Measurements from ENCODE around the gene ARL4D.
"Not testable (repeated sequence)": the region's sequence is repeated elsewhere in the genome, so short reads cannot be mapped to it uniquely, and the experiment has no call there.

Gene ARL4D

DNA sequence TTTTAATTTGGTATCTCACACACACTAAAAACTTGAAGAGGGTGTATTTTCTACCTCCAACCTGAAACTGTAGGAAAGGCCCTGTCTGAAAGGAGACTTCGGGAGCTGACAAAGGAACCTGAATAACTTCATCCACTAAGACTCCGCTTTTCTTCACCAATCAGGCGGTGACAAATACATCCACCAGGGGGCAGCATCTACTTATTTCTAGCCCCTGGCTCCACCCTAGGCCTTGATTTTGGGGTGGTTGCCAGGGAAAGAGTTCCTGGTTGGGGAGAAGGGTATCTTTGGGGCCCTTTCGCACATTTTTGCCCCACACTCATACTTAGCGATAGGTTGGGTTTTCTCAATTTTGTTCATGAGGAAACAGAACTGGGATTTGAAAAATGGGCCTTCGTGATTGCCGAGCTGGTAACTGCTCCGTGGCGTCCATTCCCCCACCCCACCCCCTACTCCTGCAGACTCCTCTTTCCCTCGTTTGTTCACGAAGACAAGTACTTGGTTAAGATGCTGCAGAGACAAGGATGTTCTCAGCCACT is 4.8 kb upstream of the ARL4D start:
- no peak overlapping the region for H3K4me3 ChIP-seq (ENCODE audit: low read depth, low read length)

DNA sequence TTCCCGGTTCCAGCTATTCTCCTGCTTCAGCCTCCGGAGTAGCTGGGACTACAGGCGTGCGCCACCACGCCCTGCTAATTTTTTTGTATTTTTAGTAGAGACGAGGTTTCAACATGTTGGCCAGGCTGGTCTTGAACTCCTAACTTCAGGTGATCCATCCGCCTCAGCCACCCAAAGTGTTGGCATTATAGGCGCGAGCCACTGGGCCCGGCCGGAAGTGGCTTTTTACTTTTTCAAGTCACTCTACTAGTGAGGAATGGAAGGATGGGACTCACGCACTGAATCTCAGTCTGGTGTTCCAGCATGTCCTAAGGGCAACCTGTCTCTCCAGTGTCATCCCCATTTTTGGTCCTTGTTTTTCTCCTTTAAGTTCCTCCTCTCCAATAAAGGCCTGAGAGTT is 4.1 kb upstream of the ARL4D start:
- H3K4me3 ChIP-seq (ENCODE audit: low read depth, low read length): not testable (repeated sequence)

DNA sequence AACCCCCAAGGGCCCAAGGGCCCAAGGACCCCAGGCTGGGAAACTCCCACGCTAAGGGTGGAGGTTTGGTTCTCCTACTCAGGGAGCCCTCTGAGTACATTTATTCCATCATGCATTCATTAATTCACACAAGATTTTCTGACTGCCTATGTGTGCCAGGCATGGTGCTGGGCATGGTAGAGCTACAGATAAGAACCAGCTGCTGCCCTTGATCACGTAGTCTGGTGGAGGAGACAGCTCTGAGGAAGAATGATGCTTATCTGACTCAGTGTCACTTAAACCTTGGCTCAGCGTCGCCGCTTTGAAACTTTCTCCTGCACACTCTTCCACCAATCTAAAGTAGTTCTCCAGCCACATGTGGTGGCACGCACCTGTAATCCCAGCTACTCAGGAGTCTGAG is 3.6 kb upstream of the ARL4D start:
- no peak overlapping the region for H3K4me3 ChIP-seq (ENCODE audit: low read depth, low read length)

DNA sequence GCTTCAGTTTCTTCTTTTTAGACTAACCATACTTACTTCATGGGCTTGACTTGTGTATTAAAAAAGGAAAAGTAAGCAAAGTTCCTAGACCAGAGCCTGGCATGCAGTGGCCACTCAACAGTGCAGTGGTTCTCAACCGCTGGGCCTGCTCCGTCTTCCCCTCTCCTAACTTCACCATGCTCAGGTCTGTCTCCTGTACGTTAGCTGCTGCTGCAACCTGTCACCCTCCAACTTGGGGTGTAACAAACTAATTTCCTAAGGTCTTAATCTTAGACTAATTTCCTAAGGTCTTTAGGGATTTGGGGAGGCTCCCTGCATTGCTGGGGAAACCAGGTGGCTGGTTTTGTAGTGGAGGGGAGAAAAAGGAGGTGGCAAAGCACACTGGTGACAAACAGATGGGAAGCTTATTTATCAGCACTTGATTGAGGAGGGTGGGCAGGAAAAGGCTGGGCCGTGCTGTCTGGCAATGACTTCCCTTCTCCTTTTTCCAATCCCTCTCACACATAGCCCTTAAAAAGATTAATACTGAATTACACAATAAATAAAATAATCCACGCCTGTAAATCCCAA is 2.2 kb upstream of the ARL4D start:
- no peak overlapping the region for H3K4me3 ChIP-seq (ENCODE audit: low read depth, low read length)

DNA sequence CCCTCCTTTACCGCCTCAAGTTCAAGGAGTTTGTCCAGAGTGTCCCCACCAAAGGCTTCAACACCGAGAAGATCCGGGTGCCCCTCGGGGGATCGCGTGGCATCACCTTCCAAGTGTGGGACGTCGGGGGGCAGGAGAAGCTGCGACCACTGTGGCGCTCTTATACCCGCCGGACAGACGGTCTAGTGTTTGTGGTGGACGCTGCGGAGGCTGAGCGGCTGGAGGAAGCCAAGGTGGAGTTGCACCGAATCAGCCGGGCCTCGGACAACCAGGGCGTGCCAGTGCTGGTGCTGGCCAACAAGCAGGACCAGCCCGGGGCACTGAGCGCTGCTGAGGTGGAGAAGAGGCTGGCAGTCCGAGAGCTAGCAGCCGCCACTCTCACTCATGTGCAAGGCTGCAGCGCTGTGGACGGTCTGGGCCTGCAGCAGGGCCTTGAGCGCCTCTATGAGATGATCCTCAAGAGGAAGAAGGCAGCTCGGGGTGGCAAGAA is 1.1 kb downstream of the ARL4D start:
- H3K4me3 ChIP-seq (ENCODE audit: low read depth, low read length): no peak overlapping the region

DNA sequence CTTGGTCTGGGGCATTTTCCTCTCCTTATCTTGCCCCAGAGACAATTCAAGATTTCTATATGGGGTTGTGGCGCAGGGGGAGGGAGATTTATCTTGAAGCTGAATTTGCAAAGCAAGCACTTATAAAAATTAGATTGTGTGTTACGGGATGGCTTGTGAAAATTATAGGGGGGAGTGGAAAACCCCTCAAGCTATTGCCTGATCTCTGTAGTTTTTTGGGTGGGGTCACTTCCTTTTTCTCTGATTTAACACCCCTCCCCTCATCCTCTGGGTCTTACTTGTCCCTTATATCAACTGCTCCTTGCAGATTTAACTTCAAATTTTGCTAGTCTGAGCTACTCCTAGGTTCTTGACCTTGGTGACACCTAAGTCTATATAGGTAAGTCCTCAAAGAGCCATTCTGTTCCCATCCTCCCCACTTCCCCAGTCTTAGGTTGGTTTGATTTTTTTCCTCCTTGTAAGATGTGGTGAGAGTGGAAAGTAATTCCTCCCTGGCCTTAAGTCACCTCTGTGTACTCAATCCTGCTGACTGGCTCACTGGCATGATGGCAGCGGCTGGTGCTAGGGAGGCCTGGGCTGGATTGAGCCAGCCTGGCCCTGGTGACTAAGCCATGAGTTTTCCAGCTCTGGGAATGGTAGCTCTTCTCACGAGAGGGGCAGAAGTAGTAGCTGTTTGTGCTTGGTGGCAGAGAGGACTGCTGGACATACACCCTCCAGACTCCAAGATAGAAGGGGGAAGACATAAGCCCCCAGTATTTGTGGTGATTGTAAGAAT is 2.3 kb downstream of the ARL4D start:
- no peak overlapping the region for H3K4me3 ChIP-seq (ENCODE audit: low read depth, low read length)

DNA sequence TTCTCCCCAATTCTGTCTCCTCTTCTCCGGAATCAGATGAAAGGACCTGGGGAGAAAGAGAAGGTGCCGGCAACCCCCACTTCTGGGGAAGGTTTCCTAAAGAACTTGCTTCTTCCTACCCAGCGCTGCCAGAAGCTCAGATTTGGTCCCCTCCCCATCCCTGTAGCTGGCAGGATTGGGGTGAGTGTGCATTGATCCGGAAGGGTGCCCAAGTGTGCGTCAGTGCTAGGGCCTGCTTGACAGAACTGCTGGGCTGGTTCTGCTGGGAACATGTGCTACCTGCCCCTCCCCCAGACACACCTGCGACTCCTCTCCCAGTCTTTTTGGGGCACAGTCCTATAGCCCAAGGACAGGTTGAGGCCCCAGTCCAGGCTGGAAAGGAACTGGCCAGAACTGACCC is 3.3 kb downstream of the ARL4D start:
- no peak overlapping the region for H3K4me3 ChIP-seq (ENCODE audit: low read depth, low read length)

DNA sequence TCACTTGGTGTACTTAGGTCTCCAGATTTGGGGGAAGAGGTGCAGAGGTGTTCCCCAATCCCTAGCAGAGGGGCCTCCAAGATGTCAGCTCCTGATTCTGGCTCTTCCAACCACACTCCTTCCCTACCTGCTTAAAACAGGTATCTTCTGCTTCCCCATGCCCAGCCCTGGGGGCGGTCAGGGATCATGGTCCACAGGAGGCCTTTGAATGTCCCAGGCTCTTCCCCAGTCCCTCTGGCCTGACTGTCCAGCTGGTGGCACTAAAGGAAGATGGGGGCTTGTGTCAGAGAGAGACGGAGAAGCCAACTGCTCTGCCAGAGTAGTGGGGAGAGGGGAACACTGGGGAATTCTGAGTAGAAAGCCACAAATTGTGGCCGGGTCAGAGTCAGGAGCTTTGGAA is 3.8 kb downstream of the ARL4D start:
- H3K4me3 ChIP-seq (ENCODE audit: low read depth, low read length): no peak overlapping the region

DNA sequence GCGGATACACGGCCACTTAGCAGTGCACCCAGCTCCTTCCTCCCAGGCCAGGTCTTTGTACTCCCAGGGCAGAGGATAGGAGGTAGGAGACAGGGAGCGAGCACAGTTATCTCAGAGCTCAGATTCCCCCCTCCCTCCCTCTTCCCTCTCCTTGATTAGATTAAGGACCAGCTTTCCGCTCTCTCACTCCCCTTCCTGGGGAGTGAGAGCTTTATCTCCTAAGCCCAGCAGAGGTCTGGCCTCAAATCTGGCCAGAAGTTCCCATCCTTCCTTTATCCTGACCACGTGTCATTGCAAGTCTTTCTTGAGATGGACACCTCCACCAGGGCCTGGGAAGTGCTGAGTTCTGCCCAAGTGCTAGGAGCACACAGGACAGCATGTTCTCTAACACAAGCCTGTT is 5.1 kb downstream of the ARL4D start:
- no peak overlapping the region for H3K4me3 ChIP-seq (ENCODE audit: low read depth, low read length)

DNA sequence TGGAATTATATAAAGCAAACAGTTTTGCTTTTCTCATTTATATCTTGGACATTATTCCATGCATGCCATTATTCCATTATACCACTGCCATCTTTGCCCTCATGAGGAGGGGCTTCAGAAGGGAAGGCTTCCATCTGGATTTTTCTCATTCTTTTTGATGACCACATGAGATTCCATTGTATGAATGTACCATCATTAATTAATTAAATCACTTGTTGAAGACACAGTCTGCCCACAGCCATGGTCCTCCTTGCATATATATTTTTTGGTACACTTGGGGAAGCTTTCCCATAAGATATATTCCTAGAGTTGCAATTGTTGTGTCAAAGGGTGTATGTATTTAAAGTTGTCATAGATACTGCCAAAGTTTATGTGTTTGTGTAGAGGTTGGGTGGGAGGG is 7.1 kb downstream of the ARL4D start:
- no peak overlapping the region for H3K4me3 ChIP-seq (ENCODE audit: low read depth, low read length)

DNA sequence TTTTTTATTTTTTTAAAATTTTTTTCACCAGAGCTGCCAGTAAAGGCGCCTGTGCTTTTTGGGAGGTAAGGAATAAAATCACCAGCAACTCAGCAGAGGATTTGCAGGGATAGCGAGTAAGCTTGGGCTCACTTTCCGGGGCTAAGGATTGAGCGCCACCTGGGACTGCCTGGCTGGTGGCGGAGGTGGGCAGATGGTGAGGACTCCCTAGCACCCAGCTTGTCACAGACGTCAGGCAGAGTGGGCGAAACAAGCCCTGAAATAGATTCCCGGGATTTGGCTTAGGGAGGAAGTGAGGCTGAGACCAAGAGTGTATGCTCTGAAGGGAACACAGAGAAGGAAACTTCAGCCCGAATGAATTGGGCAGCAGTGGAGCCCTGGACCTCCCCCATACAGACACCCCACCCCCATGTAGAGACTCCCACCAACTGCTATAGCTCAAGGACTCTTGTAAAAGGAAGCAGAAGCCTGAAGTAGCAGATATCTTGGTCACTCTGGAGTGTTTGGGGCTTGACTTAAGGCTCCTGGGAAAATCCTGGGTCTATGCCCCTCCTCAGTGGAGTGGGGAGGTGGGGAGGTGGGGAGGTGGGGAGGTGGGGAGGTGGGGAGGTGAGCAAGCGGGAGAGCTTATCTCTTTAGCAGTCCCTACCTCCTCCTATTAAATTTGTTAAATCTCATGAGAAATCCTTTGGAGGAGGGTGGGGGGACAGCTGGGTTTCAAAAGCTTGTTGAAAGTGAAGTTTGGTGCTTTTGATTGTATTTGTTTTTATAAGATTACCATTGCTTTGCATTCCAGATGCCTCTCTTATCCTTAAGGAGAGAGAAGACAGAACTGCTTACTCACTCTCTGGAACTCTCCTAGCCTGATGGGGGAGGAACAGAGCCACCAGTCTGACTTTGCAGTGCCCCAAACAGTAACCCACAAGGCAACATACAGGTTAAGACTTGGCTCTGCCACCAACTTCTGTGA is 8.2 kb downstream of the ARL4D start:
- no peak overlapping the region for H3K4me3 ChIP-seq (ENCODE audit: low read depth, low read length)

DNA sequence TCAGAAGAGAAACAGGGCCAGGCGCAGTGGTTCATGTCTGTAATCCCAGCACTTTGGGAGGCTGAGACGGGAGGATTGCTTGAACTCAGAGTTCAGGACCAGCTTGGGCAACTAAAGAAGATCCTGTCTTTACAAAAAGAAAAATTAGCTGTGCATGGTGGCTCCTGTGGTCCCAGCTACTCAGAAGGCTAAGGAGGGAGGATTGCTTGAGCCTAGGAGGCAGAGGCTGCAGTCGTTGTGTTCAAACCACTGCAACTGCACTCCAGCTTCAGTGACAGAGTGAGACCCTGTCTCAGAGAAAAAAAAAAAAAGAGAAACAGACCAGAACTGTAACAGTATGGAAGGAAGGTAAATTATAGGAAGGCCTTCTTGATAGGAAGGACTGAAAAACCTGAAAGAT is 10.3 kb downstream of the ARL4D start:
- no peak overlapping the region for H3K4me3 ChIP-seq (ENCODE audit: low read depth, low read length)

DNA sequence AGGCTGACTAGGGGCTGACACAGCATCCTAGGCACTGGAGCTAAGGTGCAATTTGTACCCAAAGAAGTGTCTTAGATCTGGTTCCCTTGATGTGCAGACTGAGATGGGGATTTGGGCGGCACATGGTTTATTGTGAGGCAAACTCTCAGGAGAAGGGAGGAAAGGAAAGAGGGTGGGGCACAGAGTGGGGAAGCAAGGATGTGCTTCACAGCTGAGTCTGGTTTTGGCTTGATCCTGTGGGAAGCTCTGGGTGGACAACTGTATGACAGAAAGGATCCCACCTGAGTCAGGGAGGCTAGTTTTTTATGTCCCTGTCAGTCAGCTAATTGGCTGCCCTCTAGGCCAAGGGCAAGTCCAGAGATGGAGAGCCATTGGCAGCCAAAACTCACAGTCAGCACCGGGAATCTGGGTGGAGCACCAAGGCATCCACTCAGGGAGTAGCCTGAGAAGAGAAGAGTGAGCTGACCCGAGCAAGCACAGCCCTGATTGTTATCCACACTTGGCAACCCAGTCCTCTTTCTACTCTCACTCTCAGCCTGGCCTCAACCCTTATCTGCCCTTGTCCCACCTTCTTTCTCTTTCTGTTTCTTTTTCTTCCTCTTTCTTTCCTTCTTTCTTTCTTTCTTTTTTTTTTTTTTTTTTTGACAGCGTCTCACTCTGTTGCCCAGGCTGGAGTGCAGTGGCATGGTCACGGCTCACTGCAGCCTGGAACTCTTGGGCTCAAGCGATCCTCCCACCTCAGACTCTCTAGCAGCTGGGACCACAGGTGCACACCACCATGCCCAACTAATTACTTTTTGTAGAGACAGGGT is 12.0 kb downstream of the ARL4D start:
- H3K4me3 ChIP-seq (ENCODE audit: low read depth, low read length): no peak overlapping the region

DNA sequence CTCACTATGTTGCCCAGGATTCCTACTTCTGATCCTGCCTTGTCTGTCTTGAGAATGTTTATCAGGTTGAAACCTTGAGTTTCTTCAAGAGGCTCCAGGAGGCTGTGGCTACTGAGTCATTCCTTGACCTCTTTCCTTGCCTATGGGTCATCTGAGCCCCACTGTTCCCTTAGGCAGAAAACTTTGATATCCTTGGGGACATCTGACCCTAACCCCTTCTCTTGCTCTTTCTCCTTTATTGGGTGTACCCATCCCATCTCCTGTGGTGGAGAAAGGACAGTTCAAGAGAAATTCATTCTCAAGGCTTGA is 12.5 kb downstream of the ARL4D start:
- no peak overlapping the region for H3K4me3 ChIP-seq (ENCODE audit: low read depth, low read length)

DNA sequence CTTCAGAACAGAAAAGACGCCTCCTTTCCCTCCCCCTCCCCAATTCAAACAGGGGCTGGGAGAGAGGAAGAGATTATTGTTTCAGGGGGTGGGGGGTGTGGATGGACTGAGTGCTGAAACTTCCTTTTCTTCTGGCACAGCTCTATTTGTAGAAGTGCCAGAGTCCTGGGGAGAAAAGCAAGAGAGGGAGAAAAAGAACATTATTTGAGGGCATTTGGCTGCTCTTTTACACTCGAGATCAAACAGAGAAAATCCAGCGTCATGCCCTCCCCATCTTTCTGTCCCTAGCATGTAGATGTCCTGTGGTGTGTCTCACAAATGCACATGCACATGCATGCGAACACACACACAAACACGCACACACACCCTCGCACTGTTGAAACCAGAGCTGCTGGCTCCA is 13.0 kb downstream of the ARL4D start:
- no peak overlapping the region for H3K4me3 ChIP-seq (ENCODE audit: low read depth, low read length)

DNA sequence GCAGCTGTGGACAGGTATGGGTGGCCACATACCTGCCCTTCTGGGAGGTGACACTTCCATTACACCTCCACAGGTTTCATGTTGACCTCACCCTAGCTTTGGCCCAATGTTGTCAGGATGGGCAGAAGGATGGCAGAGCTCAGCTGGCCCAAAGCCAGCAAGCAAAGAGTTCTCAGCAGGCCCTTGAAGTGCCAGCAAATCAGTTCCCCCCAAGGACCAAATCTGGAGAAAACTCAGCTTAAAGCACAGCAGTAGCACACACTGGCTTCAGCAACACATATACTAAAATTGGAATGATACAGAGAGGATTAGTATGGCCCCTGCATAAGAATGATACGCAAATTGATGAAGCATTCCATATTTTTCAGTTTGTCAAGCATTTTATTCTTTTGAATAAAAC is 13.4 kb downstream of the ARL4D start:
- H3K4me3 ChIP-seq (ENCODE audit: low read depth, low read length): no peak overlapping the region

DNA sequence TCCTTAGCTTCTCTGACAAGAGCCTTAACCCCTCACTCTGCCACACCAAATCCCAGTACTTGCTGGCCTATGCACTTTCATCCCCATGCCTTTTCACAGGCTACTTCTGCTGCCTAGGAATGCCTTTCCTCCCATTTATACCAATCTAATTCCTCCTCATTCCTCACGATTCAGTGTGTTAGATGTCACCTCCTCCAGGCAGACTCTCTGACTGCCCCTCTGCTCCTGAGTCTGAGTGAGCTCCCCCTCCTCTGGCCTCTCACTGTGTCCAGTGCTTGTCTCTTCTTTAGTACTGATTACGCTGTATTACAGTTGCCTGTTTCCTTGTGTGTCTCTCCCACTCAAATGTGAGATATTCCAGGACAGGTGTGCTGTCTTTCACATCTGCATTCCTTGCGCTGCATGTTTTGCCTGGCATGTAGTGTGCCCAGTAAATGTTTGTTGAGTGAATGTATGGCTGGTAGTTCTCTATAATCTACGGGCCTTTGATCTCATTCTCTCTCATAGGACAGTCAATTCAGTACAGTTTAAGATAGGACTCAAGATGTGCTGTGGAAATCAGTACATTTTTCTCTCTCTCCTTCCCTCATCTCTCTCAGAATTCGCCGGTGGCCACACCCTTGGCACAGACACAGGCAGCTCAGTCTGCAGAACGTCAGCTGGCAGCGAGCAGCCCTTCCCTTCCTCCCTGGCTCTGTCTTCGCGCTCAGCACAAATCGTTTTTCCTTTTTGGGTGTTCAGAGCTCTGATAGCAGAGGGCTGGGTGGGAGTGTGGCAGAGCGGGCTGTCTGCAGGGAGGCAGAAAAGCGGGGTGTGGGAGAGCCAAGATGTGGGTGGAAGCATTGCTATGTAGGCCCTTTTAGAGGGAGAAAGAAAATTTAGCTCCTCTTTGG is 18.5 kb downstream of the ARL4D start:
- H3K4me3 ChIP-seq (ENCODE audit: low read depth, low read length): no peak overlapping the region

DNA sequence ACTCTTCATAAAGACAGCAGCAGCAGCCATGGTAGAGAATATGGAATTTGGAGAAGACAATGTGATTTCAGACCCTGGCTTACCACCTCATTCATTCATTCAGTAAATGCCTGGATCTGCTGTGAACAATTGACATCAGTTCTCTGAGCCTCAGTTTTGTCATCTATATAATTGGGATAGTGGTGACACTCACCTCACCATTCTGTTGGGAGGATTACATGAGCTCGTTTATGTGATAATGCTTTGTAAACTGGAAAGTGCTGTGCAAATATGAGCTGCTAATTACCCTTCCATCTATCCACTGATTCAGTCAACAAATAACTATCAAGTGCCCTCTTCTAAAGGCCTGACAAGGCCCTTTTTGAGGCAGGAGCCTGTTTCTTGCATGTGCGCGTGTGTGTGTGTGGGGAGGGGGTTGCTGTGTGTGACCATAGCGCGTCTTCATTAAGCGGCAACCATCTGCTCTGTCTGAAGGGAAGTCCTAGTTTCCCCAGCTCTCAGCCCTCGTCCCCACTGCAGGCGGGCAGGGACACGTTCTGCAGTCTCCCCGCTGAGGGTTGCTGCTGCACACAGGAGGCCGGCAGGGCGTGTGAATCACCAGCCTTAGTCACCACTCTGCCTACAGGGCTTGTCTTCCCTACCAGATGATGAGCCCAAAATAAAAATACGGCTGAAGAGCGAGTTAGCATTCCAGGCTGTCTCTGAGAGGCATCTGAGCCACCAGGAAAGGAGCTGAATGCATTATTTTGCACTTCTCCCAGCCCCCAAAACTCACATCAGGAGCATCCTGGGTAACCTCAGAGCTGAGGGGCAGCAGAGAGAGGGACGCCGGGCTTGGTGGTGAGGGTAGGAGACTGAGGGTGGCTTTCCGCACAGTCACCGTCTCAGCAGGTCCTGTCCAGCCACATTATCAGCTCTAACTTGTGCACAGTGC is 19.9 kb downstream of the ARL4D start:
- no peak overlapping the region for H3K4me3 ChIP-seq (ENCODE audit: low read depth, low read length)
